ENCODE measurements around the gene ELMO1.

- TF ChIP-seq CTCF (IDR thresholded peaks at IDR 0.05; ENCODE audit: low read depth, low read length, poor library complexity, severe bottlenecking) (no peak), EZH2phosphoT487 (IDR thresholded peaks at IDR 0.05; ENCODE audit: borderline replicate concordance, low read length) (no peak)
Observed at GRCh38 chr7:37489703-37490102, 41.0 kb upstream of the ELMO1 start.
